IMR-90 (cell line): ENCODE measurements around the gene TMEM101. TPM values are rescaled to one million over a fixed set of nuclear protein-coding genes. Genes with fewer than 3 reads are reported as not detected.

ENCODE experiments used
- ATAC-seq: fragments of 200-7000 bp; cut with Tn5 transposase; 2 replicates; pipeline ENCODE4 v1.9.1; 2020; ENCODE audit warnings: low read depth, mild to moderate bottlenecking, moderate library complexity
- BruUV-seq: library from RNA; stranded (reverse); fragments of 400-500 nt; replicated peaks from 2 replicates; lab custom pipeline; 2021; lab: Mats Ljungman, UMichigan
- CTCF ChIA-PET: fragments of 300-600 bp; formaldehyde crosslinking; extraction: SDS; loops from one replicate; lab custom pipeline; 2021; ENCODE audit warnings: antibody characterized with exemption; lab: Yijun Ruan, JAX
- POLR2A ChIA-PET: fragments of 300-600 bp; sonication (Branson Sonifier 250); formaldehyde crosslinking; loops from one replicate; lab custom pipeline; 2022; ENCODE audit warnings: antibody characterized with exemption; ENCODE audit not compliant: unreplicated experiment; lab: Charles Lee
- DNase-seq: peaks from one replicate; pipeline ENCODE4 v3.0.0; 2013
- H2AFZ ChIP-seq: replicated peaks from 2 replicates; pipeline ENCODE3; 2013; ENCODE audit warnings: low read length, mild to moderate bottlenecking; ENCODE audit not compliant: poor library complexity
- H2AK5ac ChIP-seq: 2 replicates; pipeline ENCODE4 v1.6.1; 2013; ENCODE audit warnings: low read depth, low read length, inconsistent platforms
- H2AK9ac ChIP-seq: replicated peaks from 2 replicates; pipeline ENCODE3; 2013; ENCODE audit warnings: mild to moderate bottlenecking, low read depth, low read length, moderate library complexity; ENCODE audit not compliant: poor library complexity
- H2BK120ac ChIP-seq: 2 replicates; pipeline ENCODE4 v1.6.1; 2013; ENCODE audit warnings: low read depth, low read length, inconsistent platforms
- H2BK15ac ChIP-seq: 3 replicates; pipeline ENCODE4 v1.6.1; 2013; ENCODE audit warnings: low read depth, low read length, inconsistent platforms
- H2BK20ac ChIP-seq: 2 replicates; pipeline ENCODE4 v1.6.1; 2013; ENCODE audit warnings: low read depth, mild to moderate bottlenecking, inconsistent platforms, low read length, moderate library complexity
- H2BK5ac ChIP-seq: 2 replicates; pipeline ENCODE4 v1.6.1; 2013; ENCODE audit warnings: mild to moderate bottlenecking, low read depth, low read length, inconsistent platforms; ENCODE audit not compliant: poor library complexity, severe bottlenecking
- H3K14ac ChIP-seq: replicated peaks from 2 replicates; pipeline ENCODE4 v1.6.1; 2013; ENCODE audit warnings: low read depth, low read length, inconsistent platforms
- H3K18ac ChIP-seq: 2 replicates; pipeline ENCODE4 v1.6.1; 2013; ENCODE audit warnings: low read depth, low read length, control low read depth
- H3K23ac ChIP-seq: 2 replicates; pipeline ENCODE4 v1.6.1; 2013; ENCODE audit warnings: low read depth, low read length, inconsistent platforms
- H3K27ac ChIP-seq: 2 replicates; pipeline ENCODE4 v1.5.1; 2013; ENCODE audit warnings: mild to moderate bottlenecking, control low read depth, low read length; ENCODE audit not compliant: insufficient read depth
- H3K27me3 ChIP-seq: 2 replicates; pipeline ENCODE4 v1.6.1; 2013; ENCODE audit warnings: low read length; ENCODE audit not compliant: control insufficient read depth, insufficient read depth
- H3K36me3 ChIP-seq: 2 replicates; pipeline ENCODE4 v1.6.1; 2013; ENCODE audit warnings: low read length, mixed read lengths; ENCODE audit not compliant: control insufficient read depth, insufficient read depth
- H3K4ac ChIP-seq: 2 replicates; pipeline ENCODE4 v1.6.1; 2013; ENCODE audit warnings: low read depth, low read length, inconsistent platforms
- H3K4me1 ChIP-seq: 2 replicates; pipeline ENCODE4 v1.6.1; 2013; ENCODE audit warnings: low read length, mixed read lengths; ENCODE audit not compliant: control insufficient read depth, insufficient read depth
- H3K4me2 ChIP-seq: 2 replicates; pipeline ENCODE4 v1.6.1; 2013; ENCODE audit warnings: low read depth, mild to moderate bottlenecking, control low read depth, low read length, moderate library complexity
- H3K4me3 ChIP-seq: 2 replicates; pipeline ENCODE4 v1.5.1; 2013; ENCODE audit warnings: low read depth, mild to moderate bottlenecking, control low read depth, low read length, moderate library complexity; ENCODE audit not compliant: insufficient read depth
- H3K56ac ChIP-seq: 2 replicates; pipeline ENCODE4 v1.6.1; 2013; ENCODE audit warnings: low read length, inconsistent platforms; ENCODE audit not compliant: insufficient read depth; ENCODE audit errors: extremely low read depth
- H3K79me1 ChIP-seq, 2 experiments: 2 replicates each; pipeline ENCODE4 v1.6.1; 2013; ENCODE audit warnings: low read length in 2 of 2, inconsistent platforms in 1 of 2, low read depth in 1 of 2
- H3K9ac ChIP-seq: 2 replicates; pipeline ENCODE4 v1.6.1; 2013; ENCODE audit warnings: low read depth, low read length, control low read depth
- H3K9me1 ChIP-seq: 2 replicates; pipeline ENCODE4 v1.6.1; 2013; ENCODE audit warnings: low read length, inconsistent platforms; ENCODE audit not compliant: insufficient read depth
- H3K9me3 ChIP-seq: 2 replicates; pipeline ENCODE4 v1.6.1; 2013; ENCODE audit warnings: low read length; ENCODE audit not compliant: control insufficient read depth, insufficient read depth
- H4K20me1 ChIP-seq: 2 replicates; pipeline ENCODE4 v1.6.1; 2013; ENCODE audit warnings: low read length, inconsistent platforms; ENCODE audit not compliant: insufficient read depth
- H4K5ac ChIP-seq: 2 replicates; pipeline ENCODE4 v1.6.1; 2013; ENCODE audit warnings: mild to moderate bottlenecking, low read depth, low read length, control low read depth
- H4K8ac ChIP-seq, 2 experiments: 2 replicates each; pipeline ENCODE4 v1.6.1; 2013; ENCODE audit warnings: low read depth in 2 of 2, low read length in 2 of 2, control low read depth in 1 of 2, inconsistent platforms in 1 of 2
- H4K91ac ChIP-seq: 2 replicates; pipeline ENCODE4 v1.6.1; 2013; ENCODE audit warnings: low read depth, low read length, inconsistent platforms; ENCODE audit not compliant: insufficient read depth
- CEBPB ChIP-seq: IDR thresholded peaks from 2 replicates; pipeline ENCODE4 v1.6.1; 2012; ENCODE audit warnings: low read depth, low read length, improper control_type of control experiment
- CHD1 ChIP-seq: IDR thresholded peaks from 2 replicates; pipeline ENCODE4 v1.6.1; 2012; ENCODE audit warnings: low read depth, low read length, improper control_type of control experiment
- CTCF ChIP-seq: conservative IDR thresholded peaks from 2 replicates; pipeline ENCODE4 v1.5.1; 2012; ENCODE audit warnings: mild to moderate bottlenecking, low read depth, low read length, improper control_type of control experiment
- ELK1 ChIP-seq: fragments of 150-350 bp; IDR thresholded peaks from 2 replicates; pipeline ENCODE4 v1.6.1; 2016; ENCODE audit warnings: low read depth, mild to moderate bottlenecking, low read length, moderate library complexity, borderline replicate concordance
- FOS ChIP-seq: fragments of 150-350 bp; IDR thresholded peaks from 2 replicates; pipeline ENCODE4 v1.6.1; 2016; ENCODE audit warnings: low read depth, low read length
- MAFK ChIP-seq: IDR thresholded peaks from 2 replicates; pipeline ENCODE4 v1.6.1; 2012; ENCODE audit warnings: low read depth, low read length, improper control_type of control experiment
- MAZ ChIP-seq: IDR thresholded peaks from 2 replicates; pipeline ENCODE4 v1.6.1; 2012; ENCODE audit warnings: low read depth, mild to moderate bottlenecking, low read length, improper control_type of control experiment, moderate library complexity, borderline replicate concordance
- NFE2L2 ChIP-seq: fragments of 150-350 bp; IDR thresholded peaks from 2 replicates; pipeline ENCODE4 v1.6.1; 2016; ENCODE audit warnings: low read depth, mild to moderate bottlenecking, low read length
- POLR2A ChIP-seq: IDR thresholded peaks from 2 replicates; pipeline ENCODE4 v1.6.1; 2012; ENCODE audit warnings: mild to moderate bottlenecking, low read depth, low read length
- RAD21 ChIP-seq: IDR thresholded peaks from 2 replicates; pipeline ENCODE4 v1.6.1; 2012; ENCODE audit warnings: low read length, improper control_type of control experiment
- RCOR1 ChIP-seq: IDR thresholded peaks from 2 replicates; pipeline ENCODE4 v1.6.1; 2012; ENCODE audit warnings: mild to moderate bottlenecking, low read length, improper control_type of control experiment; ENCODE audit not compliant: insufficient replicate concordance
- RFX5 ChIP-seq: IDR thresholded peaks from 2 replicates; pipeline ENCODE4 v1.8.0; 2012; ENCODE audit warnings: low read depth, mild to moderate bottlenecking, low read length, moderate library complexity
- SMC3 ChIP-seq: fragments of 150-350 bp; IDR thresholded peaks from 2 replicates; pipeline ENCODE4 v1.6.1; 2016; ENCODE audit warnings: low read depth, mild to moderate bottlenecking, antibody characterized with exemption, low read length, moderate library complexity
- USF2 ChIP-seq: fragments of 150-350 bp; IDR thresholded peaks from 2 replicates; pipeline ENCODE4 v1.6.1; 2017; ENCODE audit warnings: mild to moderate bottlenecking, antibody characterized with exemption, low read length, low read depth
- WGBS, 2 experiments: methylation state at CpG; one replicate each; pipeline versions ENCODE4 v1.1.5 to v1.1.7; 2013; ENCODE audit warnings: missing lambda C conversion rate in 2 of 2; ENCODE audit not compliant: insufficient read length in 1 of 2; ENCODE audit errors: extremely low coverage in 2 of 2; 5-methylcytosine and 5-hydroxymethylcytosine counted together
- dilution Hi-C: fragments of 300-500 bp; cut with HindIII; formaldehyde crosslinking; loops from one replicate; pipeline ENCODE4 v1.14.3; 2018; ENCODE audit warnings: low sequenced_read_pairs; ENCODE audit not compliant: unreplicated experiment
- in situ Hi-C: fragments of 300-500 bp; cut with MboI; formaldehyde crosslinking; loops from 3 replicates; pipeline ENCODE4 v1.14.3; 2019; ENCODE audit warnings: low sequenced_read_pairs, inconsistent platforms, mixed read lengths
- intact Hi-C: fragments of 100-400 bp; cut with micrococcal nuclease; formaldehyde crosslinking; loops from 2 replicates; pipeline ENCODE4 v1.10.0; 2022
- polyA plus RNA-seq, 3 experiments: library from polyadenylated mRNA; depleted of rRNA; stranded (reverse); fragments of >200 nt; gene quantifications; 2 replicates each; pipeline ENCODE4 v1.2.3, GENCODE V29; 2012; ENCODE audit warnings: low replicate concordance in 1 of 3
- total RNA-seq: library from RNA; depleted of rRNA; stranded (reverse); fragments of >200 nt; gene quantifications from 2 replicates; pipeline ENCODE4 v1.2.3, GENCODE V29; 2012

TMEM101 gene
- total and polyA plus RNA-seq, 2 of the 4 experiments (the other 2 are of a cell fraction) = 30.7 to 36.6 TPM

- no peak overlapping the region for H2AFZ ChIP-seq
- no peak overlapping the region for H3K56ac ChIP-seq
- no peak overlapping the region for H3K4me3 ChIP-seq
- H3K9me3 ChIP-seq = no peaks in the 10 kb centered on the region
- no peak overlapping the region for H2BK20ac ChIP-seq
- WGBS, 2 experiments = no CpG with 5 or more reads among the region's 27 CpGs
- ChIA-PET POLR2A (no interaction called here), CTCF (no interaction called here)
- in situ Hi-C loops (no loop called here), intact Hi-C loops (no loop called here), dilution Hi-C loops (no loop called here)
- H3K23ac ChIP-seq = no peak overlapping the region
- no peak overlapping the region for H4K8ac ChIP-seq
- H3K79me1 ChIP-seq = no peaks in the 10 kb centered on the region
- H3K14ac ChIP-seq = no peak overlapping the region
- H2AK5ac ChIP-seq = no peak overlapping the region
- H3K9me1 ChIP-seq = no peaks in the 10 kb centered on the region
- no peak overlapping the region for H2AK9ac ChIP-seq
- no peaks in the 10 kb centered on the region for H3K36me3 ChIP-seq
- no peak overlapping the region for H2BK120ac ChIP-seq
- no peak overlapping the region for H3K9ac ChIP-seq
- no peaks in the 10 kb centered on the region for H4K20me1 ChIP-seq
- H3K18ac ChIP-seq = no peak overlapping the region
- no peak overlapping the region for H2BK5ac ChIP-seq
- BruUV-seq = no TSS peak
- H3K27me3 ChIP-seq = peaks cover 44% of the 10 kb centered on the region
- no peak overlapping the region for H4K91ac ChIP-seq
- H2BK15ac ChIP-seq = no peak overlapping the region
- no peak overlapping the region for H4K5ac ChIP-seq
- H3K4ac ChIP-seq = no peak overlapping the region
- H3K27ac ChIP-seq = no peak overlapping the region
- DNase-seq (no peak), ATAC-seq (no peak)
- H3K4me1 ChIP-seq = no peaks in the 10 kb centered on the region
- TF ChIP-seq FOS (no peak), MAZ (no peak), RAD21 (no peak), RCOR1 (no peak), CHD1 (no peak), POLR2A (no peak), CEBPB (no peak), MAFK (no peak), USF2 (no peak), CTCF (no peak), SMC3 (no peak), ELK1 (no peak), RFX5 (no peak), NFE2L2 (no peak)
- no peak overlapping the region for H3K4me2 ChIP-seq
These were observed 38.9 kb downstream of the TMEM101 start for GRCh38 chr17:43975898-43976297.
